MM.1S (cell line): Measurements from ENCODE around the gene RIN2.

Experiments
- DNase-seq: peaks from one replicate; pipeline ENCODE4 v3.0.0-alpha.2; 2015
- H2AFZ ChIP-seq: fragments of 300-600 bp; sonication (generic); 2 replicates; pipeline ENCODE4 v1.6.0; 2016; ENCODE audit warnings: antibody characterized with exemption, low read length
- H3F3A ChIP-seq: fragments of 300-600 bp; sonication (generic); 2 replicates; pipeline ENCODE4 v1.6.1; 2016; ENCODE audit warnings: mild to moderate bottlenecking, antibody characterized with exemption, low read length, moderate library complexity, mixed read lengths; ENCODE audit not compliant: insufficient read depth
- H3K27ac ChIP-seq: fragments of 300-600 bp; sonication (generic); 2 replicates; pipeline ENCODE4 v1.5.1; 2016; ENCODE audit warnings: mild to moderate bottlenecking, low read length
- H3K27me3 ChIP-seq: fragments of 300-600 bp; sonication (generic); replicated peaks from 2 replicates; pipeline ENCODE4 v1.6.0; 2016; ENCODE audit warnings: low read length; ENCODE audit not compliant: insufficient read depth
- H3K36me3 ChIP-seq: fragments of 300-600 bp; sonication (generic); replicated peaks from 2 replicates; pipeline ENCODE4 v1.6.1; 2016; ENCODE audit warnings: mild to moderate bottlenecking, low read length, mixed read lengths; ENCODE audit not compliant: insufficient read depth
- H3K4me1 ChIP-seq: fragments of 300-600 bp; sonication (generic); 2 replicates; pipeline ENCODE4 v1.6.1; 2016; ENCODE audit warnings: low read length, mixed read lengths
- H3K4me2 ChIP-seq: fragments of 300-600 bp; sonication (generic); 2 replicates; pipeline ENCODE4 v1.6.0; 2016; ENCODE audit warnings: low read depth, low read length
- H3K4me3 ChIP-seq: fragments of 300-600 bp; sonication (generic); 2 replicates; pipeline ENCODE4 v1.5.1; 2016; ENCODE audit warnings: low read length, mixed read lengths
- H3K79me2 ChIP-seq: fragments of 300-600 bp; sonication (generic); 2 replicates; pipeline ENCODE4 v1.6.1; 2016; ENCODE audit warnings: mixed run types, low read length, mixed read lengths
- H3K9ac ChIP-seq: fragments of 300-600 bp; sonication (generic); 2 replicates; pipeline ENCODE4 v1.6.1; 2016; ENCODE audit warnings: low read length, mixed read lengths
- H3K9me2 ChIP-seq: fragments of 300-600 bp; sonication (generic); replicated peaks from 2 replicates; pipeline ENCODE4 v1.6.1; 2016; ENCODE audit warnings: mild to moderate bottlenecking, low read length, mixed read lengths; ENCODE audit not compliant: insufficient read depth
- H3K9me3 ChIP-seq: fragments of 300-600 bp; sonication (generic); replicated peaks from 2 replicates; pipeline ENCODE4 v1.6.1; 2016; ENCODE audit warnings: mild to moderate bottlenecking, low read length, mixed read lengths; ENCODE audit not compliant: insufficient read depth
- H4K20me1 ChIP-seq: fragments of 300-600 bp; sonication (generic); 2 replicates; pipeline ENCODE4 v1.6.1; 2016; ENCODE audit warnings: mild to moderate bottlenecking, low read length, moderate library complexity, mixed read lengths; ENCODE audit not compliant: insufficient read depth
- CTCF ChIP-seq: fragments of 300-600 bp; sonication (generic); IDR thresholded peaks from 2 replicates; pipeline ENCODE4 v1.5.1; 2016; ENCODE audit warnings: antibody characterized with exemption, low read length, mixed read lengths
- EZH2 ChIP-seq: fragments of 300-600 bp; sonication (generic); optimal IDR thresholded peaks from 2 replicates; pipeline ENCODE3; 2017; ENCODE audit warnings: low read depth, mild to moderate bottlenecking, antibody characterized with exemption, low read length, mixed read lengths
- EZH2phosphoT487 ChIP-seq: fragments of 300-600 bp; sonication (generic); IDR thresholded peaks from 2 replicates; pipeline ENCODE4 v1.6.1; 2018; ENCODE audit warnings: antibody characterized with exemption, low read length

RIN2 gene

GRCh38 chr20:19714579-19714840, 43.5 kb upstream of the RIN2 start:
- H3F3A ChIP-seq, result no peaks in the 10 kb centered on the region
- H3K27me3 ChIP-seq, result no peaks in the 10 kb centered on the region
- no peak overlapping the region for H2AFZ ChIP-seq
- no peaks in the 10 kb centered on the region for H3K36me3 ChIP-seq
- no peaks in the 10 kb centered on the region for H3K9me3 ChIP-seq
- no peaks in the 10 kb centered on the region for H3K9me2 ChIP-seq
- H3K4me1 ChIP-seq, result no peaks in the 10 kb centered on the region
- H3K79me2 ChIP-seq, result no peaks in the 10 kb centered on the region
- H4K20me1 ChIP-seq, result no peaks in the 10 kb centered on the region
- no peak overlapping the region for H3K9ac ChIP-seq
- H3K4me2 ChIP-seq, result no peak overlapping the region
- no peak for TF ChIP-seq CTCF
- no peak for TF ChIP-seq EZH2phosphoT487
- no peak for TF ChIP-seq EZH2
- H3K27ac ChIP-seq, result no peak overlapping the region
- DNase-seq, result no peak
- H3K4me3 ChIP-seq, result no peak overlapping the region

DNA sequence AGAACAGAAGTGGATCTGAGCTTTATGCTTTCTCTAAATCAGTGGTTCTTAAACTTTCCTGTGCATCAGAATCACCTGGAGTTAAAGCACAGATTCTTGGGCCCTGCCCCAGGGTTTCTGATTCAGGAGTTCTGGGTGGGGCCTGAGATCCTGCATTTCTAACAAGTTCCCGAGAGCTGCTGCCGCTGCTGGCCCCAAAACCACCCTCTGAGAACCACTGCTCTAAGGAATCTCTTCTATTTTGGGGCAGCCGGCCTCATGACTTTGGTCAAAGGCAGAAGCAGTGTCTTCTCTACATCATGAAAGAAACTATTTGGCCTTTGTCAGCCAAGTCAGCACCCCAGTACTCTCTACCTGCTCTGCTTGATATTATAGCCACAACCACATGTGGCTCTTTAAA, 42.1 kb upstream of the RIN2 start:
- Histone ChIP-seq H3F3A (no peaks in the 10 kb centered on the region), H3K27ac (no peak overlapping the region), H4K20me1 (no peaks in the 10 kb centered on the region), H3K27me3 (no peaks in the 10 kb centered on the region), H3K36me3 (no peaks in the 10 kb centered on the region), H3K9me3 (no peaks in the 10 kb centered on the region), H2AFZ (no peak overlapping the region), H3K4me3 (no peak overlapping the region), H3K9me2 (no peaks in the 10 kb centered on the region), H3K79me2 (no peaks in the 10 kb centered on the region), H3K4me1 (no peaks in the 10 kb centered on the region), H3K9ac (no peak overlapping the region), H3K4me2 (no peak overlapping the region)
- TF ChIP-seq EZH2phosphoT487, result no peak
- TF ChIP-seq EZH2, result no peak
- no peak for TF ChIP-seq CTCF
- no peak for DNase-seq

DNA sequence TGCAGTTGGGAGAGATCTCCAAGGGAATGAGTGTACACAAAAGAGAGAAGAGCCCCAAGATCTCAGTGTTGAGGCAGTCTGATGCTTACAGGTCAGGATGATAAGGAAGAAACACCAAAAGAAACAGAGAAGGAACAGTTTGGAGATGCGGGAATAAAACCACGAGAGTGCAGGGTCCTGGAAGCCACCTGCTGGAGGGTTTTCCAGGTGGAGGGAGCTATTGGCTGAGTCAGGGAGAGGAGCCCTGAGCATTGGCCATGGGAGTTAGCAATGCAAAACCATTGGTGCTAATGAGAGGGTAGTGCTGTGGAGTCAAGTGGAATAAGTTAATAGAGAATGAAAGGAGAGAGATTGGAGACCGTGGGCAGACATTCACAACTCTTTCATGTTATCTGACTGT, 39.2 kb upstream of the RIN2 start:
- Histone ChIP-seq H3K4me1 (no peaks in the 10 kb centered on the region), H3K79me2 (no peaks in the 10 kb centered on the region), H4K20me1 (no peaks in the 10 kb centered on the region), H3K9ac (no peak overlapping the region), H3K9me2 (no peaks in the 10 kb centered on the region), H3K4me3 (no peak overlapping the region), H3K9me3 (no peaks in the 10 kb centered on the region), H3K36me3 (no peaks in the 10 kb centered on the region), H3F3A (no peaks in the 10 kb centered on the region), H3K27me3 (no peaks in the 10 kb centered on the region), H2AFZ (no peak overlapping the region), H3K27ac (no peak overlapping the region), H3K4me2 (no peak overlapping the region)
- no peak for DNase-seq
- no peak for TF ChIP-seq EZH2
- no peak for TF ChIP-seq CTCF
- TF ChIP-seq EZH2phosphoT487, result no peak

DNA sequence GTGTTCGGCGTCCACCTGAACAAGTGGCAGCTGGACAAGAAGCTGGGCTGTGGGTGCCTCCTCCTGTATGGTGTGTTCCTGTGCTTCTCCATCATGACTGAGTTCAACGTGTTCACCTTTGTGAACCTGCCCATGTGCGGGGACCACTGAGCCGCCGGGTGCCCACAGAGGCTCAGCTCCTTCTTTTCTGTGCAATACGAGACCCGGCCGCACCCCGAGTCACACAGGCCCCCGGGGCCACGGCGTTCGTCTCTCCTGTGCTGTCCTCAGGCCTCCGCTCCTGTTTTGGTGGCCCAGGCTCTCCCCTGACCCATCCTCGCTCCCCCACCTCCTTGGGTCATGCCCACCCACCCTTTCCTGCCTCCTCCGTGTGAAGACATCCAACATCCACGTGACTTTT, 37.1 kb upstream of the RIN2 start:
- Histone ChIP-seq H3K9ac (no peak overlapping the region), H2AFZ (no peak overlapping the region), H3F3A (no peaks in the 10 kb centered on the region), H3K9me3 (no peaks in the 10 kb centered on the region), H3K36me3 (no peaks in the 10 kb centered on the region), H3K4me3 (no peak overlapping the region), H3K9me2 (no peaks in the 10 kb centered on the region), H3K27ac (no peak overlapping the region), H4K20me1 (no peaks in the 10 kb centered on the region), H3K27me3 (no peaks in the 10 kb centered on the region), H3K4me2 (no peak overlapping the region), H3K79me2 (no peaks in the 10 kb centered on the region), H3K4me1 (no peaks in the 10 kb centered on the region)
- no peak for TF ChIP-seq EZH2
- no peak for TF ChIP-seq CTCF
- TF ChIP-seq EZH2phosphoT487, result no peak
- DNase-seq, result no peak
